GM04504 (cell line): Measurements from ENCODE around the gene HSPA1B.
"Not testable (repeated sequence)": the region's sequence is repeated elsewhere in the genome, so short reads cannot be mapped to it uniquely, and the experiment has no call there.

Source experiments
- DNase-seq: peaks from one replicate; pipeline ENCODE4 v3.0.0-alpha.2; 2012; ENCODE audit warnings: low read depth

HSPA1B gene

DNA sequence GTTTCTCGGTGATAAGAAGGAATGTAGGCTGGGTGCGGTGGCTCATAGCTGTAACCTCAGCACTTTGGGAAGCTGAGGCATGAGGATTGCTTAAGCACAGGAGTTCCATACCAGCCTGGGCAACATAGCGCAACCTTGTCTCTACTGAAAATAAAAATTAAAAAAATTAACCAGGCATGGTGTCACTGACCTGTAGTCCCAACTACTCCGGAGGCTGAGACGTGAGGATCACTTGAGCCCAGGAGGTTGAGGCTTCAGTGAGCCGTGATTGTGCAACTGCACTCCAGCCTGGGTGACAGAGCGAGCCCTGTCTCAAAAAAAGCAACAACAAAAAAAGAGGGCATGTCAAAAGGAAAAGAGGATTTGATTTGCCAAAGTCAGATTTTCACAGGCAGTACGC, 31.2 kb downstream of the HSPA1B start:
- DNase-seq, result no peak

DNA sequence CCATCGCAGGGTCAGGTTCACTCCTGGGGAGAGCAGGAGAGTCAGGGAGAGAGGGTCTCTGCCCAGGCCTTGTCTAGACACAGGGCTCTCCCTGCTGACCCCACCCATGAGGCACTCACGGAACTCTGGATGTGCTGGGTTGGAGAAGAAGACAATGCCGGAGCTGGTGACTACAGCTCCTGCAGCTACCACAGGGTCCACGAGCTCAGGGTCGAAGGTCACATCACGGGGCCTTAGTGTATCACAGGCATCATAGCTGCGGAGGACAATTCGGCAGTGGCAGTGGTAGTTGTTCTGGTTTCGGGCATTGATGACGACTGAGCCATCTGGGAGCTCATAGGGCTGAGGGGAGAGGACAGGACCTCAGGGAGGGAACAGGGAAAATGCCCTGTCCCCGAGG, 32.4 kb downstream of the HSPA1B start:
- no peak for DNase-seq

DNA sequence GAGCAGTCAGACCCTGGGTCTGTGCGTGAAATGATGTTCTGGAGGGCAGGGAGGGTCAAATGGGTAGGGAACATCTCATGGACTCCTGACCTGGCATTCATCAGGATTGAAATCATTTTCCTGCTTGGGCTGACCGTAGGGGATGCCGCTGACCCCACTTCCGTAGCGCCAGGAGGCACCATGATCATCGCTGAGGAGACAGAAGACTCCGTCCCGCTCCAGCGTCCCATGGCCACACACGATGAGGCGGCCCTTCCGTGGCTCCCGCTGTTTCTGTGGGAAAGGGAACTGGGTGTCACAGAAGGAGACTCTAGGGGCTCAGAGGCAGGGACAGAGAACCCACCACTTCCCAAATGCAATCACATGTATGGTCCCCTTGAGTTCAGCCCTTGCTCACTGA, 32.8 kb downstream of the HSPA1B start:
- no peak for DNase-seq

DNA sequence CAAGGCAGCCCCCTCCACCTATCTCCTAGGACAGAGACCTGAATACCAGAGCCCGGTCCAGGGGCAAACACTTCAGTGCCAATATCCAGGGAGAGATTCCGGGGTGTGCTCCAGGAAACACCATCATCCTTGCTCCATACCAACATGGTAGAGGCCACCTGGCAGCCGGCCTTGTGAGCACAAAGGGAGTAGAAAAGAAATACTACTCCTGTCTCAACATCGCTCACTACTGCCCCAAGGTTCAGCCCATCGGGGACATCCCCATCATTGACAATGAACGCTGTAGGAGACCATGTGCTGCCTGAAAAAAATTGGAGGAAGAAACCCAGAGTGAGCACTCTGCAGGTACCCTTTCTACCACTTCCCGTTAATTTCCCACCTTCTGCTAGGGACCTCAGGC, 33.6 kb downstream of the HSPA1B start:
- DNase-seq, result no peak

DNA sequence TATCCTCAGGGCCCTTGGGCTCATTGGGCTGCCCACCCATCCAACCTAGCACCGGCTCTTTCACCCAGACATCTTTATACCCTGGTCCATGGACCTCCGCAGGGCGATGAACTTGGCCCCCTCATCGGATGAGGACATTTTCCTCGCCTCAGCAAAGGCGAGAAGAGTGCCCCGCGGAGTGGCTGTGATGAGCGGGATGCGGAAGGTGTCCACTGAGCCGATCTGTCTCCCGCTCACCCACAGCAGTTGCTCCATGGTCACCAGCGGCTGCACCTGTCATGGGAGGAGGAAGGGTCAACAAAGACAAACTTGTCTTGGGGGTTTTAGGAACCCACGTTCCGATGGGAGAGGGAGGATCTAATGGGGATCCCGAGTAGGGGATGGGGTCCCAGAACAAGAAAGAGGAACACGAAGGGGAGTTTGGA, 34.4 kb downstream of the HSPA1B start:
- DNase-seq, result no peak

DNA sequence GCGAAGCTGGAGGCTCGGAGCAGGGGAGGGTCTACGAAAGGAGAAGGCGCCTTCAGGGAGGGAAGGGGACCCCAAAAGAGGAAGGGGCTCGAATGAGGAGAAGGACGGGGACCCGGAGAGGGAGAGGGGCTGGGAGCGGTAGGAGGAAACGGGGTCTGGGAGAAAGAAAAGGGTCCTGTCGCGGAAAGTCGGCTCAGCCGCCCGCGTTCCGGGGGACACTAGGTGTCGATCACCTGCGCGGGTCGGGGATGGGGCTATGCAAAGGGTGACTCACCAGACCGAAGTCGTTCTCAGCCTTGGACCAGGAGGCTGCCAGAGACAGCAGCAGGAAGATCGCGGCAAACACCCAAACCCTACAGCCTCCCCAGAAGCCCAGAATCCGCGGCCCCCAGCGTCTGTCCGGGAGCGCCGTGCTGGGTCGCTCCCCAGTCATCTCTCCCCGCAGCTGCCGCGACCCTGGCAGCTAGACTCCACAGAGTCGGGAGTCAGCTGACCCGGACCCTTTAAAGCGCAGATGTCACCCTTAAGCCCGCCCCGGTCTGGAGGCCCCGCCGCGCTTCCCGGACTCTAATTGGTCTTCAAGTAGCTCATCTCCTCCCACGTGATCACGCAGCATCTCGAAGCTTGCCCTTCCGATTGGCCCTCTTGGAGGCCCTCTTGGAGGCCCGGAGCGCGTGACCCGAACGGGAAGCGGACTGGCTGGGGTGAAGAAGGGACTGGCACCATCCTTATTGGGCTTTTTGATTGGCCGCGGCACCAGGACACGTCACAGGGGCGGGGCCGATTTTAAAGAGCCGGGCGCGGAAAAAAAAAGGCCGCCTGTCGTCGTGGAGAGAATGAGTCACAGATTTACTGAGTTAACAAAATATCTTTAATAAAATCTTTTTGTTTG, 35.1 kb downstream of the HSPA1B start, which contains the start of gene NEU1:
Gene NEU1 (minus strand): TSS at position 478 of the 892 bp plus-strand sequence. CDS start 45 bp downstream, at position 433.
- DNase-seq, result peak; percentile 100

DNA sequence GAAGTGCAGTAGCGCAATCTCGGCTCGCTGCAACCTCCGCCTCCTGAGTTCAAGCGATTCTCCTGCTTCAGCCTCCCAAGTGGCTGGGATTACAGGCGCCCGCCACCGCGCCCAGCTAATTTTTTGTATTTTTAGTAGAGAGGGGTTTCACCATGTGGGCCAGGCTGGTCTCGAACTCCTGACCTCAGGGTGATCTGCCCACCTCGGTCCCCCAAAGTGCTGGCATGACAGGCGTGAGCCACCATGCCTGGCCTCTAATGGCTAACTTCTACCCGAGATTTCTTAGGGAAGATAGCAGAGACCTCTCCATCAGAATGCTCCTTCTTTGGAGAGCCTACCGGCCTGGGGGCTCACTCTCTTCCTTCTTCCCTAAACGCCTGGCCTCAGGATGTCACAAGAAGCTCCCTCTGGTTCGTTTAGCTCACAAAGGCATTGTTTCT, 36.6 kb downstream of the HSPA1B start:
- not testable (repeated sequence) for DNase-seq

DNA sequence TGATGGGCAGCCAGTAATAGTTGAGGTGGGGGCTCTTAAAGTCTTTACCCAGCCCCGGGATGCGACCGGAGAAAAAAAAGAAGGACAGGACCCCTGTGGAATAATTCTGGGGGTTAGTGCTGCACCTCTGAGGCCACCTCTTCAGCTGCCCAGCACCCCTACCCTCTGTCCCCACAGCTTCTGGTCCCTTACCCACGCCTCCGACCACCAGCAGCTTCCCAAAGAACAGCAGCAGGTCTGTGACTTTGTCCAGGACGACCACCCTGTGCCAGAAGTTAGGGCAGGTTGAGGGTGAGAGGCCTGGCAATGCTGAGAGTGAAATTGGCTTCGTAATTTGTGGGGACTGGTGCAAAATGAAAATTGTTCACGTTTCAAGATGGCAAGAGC, 37.3 kb downstream of the HSPA1B start:
- DNase-seq, result no peak

DNA sequence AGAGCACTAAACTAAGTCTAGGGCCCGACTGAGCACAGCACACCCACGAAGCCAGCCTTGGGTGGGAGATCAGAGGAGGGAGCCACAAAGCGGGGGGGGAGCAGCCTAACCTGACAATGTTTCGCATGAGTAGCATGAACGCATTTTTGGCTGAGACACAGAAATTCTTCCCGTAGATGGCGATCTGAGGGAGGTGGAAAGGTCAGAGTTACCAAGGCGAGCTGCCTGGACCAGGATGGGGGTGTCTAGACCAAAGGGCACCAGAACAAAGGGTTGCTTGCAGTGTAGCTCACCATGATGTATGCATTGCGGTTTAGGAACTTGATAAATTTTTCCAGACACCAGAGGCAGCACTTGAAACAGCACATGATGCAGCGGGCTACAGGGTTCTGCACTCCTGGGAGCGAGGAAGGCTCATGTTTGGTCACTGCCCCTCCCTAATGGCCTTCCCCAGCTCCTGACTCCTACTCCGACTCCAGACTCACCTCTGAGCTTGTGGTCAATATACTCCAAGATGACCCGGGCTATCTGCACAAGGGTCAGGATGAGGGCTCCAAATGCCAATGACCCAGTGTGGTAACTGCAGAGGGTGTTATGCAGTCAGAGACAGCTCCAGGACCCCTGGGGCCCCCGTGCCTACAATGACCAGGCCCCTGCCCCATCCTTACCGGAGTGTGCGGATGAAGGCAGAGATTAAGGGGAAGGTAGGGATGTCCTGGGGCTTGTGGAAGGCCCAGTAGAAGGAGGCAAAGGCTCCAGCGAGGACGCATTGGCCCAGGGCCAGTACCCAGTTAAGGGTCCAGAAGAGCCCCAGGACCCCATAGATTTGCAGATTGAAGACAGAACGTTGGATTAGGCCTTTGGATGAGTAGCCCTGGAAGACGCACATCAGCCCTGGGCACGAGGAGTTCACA, 37.9 kb downstream of the HSPA1B start:
- no peak for DNase-seq

DNA sequence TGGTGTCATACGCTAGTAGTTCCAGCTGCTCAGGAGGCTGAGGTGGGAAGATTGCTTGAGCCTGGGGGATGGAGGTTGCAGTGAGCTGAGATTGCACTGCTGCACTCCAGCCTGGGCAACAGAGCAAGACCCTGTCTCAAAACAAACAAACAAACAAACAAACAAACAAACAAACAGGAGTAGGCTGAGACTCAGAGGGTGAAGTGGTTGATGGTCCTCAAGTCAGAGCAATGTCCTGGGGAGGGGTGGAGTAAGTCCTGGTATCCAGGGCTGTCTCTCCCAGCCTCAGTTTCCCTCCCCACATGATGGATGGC, 41.1 kb downstream of the HSPA1B start:
- DNase-seq, result not testable (repeated sequence)

DNA sequence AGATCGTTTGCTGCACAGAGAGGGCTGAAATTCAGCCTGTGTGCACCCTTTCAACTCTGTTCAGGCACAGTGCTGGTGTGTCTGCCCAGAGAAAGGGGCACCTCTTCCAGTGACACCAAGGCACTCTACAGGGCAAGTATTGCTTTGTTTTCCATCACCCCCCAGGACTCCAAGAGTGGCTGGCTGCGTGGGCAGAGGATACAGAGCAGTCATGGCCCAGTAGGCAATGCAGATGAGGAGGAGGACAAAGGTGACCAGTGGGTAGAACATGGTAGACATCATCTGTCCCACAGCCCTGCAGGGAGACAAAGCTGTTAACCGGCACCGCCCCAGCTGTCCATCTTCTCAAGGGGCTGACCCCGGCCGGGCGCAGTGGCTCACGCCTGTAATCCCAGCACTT, 41.8 kb downstream of the HSPA1B start:
- DNase-seq, result no peak

DNA sequence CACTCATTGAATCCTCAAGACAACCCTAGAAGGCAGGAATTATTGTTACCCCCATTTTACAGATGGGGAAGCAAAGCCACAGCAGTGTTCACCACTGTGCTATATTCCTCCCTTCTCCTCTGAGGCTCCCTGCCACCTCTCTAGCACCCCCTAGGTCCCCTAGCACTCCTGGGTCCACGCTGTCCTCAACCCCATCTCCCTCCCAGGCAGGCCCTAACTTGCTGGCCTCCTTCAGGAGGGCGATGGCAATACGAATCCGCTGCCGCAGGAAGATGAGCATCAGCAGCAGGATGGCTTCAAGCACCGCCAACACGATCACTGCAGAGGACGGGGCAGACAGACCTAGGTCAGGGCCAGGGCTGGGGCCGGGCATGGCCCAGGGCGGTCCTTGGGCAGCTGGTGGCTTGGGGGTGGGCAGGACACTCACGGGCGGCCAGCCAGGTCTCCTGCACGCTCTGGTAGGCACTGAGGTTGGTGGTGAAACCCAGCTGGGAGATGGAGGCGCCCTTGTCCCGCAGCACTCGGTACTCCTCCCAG, 42.9 kb downstream of the HSPA1B start:
- DNase-seq, result no peak

DNA sequence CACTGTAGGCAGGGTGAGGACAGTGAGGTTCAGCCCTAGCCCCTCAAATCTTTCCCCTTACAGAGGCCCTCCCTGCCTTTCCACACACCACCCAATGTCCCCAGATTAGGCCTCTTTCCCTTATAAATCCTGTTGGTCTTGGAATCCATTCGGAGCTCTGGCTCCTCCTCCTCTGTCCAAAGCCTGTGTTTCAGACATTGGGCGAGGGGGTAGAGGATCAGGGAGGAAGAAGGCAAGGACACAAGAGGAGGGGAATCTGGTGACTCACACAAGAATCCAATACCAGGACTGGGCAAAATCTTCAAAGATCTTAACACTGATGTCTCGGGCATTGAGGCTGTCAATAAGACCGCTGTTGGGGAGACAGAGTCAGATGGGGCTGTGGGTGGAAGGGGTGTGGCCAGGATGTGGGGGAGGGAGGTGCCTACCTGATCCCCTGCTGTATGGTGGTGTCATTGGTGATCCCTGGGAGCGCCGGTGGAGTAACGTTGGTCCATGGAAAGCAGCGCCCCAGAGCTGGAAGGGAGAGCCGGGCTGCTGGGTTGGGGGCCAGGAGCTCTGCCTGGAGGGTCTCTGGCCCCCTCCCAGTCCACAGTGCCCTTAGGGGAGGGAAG, 43.6 kb downstream of the HSPA1B start:
- no peak for DNase-seq

DNA sequence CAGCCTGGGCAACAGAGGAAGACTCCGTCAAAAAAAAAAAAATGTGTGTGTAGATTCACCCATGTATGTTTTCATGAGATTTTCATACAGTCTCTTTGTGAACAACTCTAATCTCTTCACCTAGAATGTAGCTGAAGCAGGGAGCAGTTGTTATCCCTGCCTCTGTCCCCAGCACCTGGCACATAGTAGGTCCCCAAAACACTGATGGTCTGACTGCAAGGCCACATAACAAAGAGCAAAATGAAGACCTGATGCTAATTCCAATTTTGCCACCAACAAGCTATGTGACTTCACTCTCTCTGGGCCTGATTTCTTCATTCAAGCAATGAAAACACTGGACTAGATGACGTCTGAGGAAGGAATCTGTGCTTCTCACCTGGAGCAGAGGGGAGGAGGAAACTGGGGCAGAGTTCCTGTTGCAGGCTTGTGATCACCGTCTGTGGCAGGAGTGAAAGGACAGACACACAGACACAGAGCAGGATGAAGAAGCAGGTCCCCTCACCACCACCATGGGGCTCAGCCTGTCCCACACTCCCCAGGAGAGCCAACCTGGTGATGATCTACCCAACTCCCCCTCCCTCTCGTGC, 46.6 kb downstream of the HSPA1B start:
- DNase-seq, result no peak

DNA sequence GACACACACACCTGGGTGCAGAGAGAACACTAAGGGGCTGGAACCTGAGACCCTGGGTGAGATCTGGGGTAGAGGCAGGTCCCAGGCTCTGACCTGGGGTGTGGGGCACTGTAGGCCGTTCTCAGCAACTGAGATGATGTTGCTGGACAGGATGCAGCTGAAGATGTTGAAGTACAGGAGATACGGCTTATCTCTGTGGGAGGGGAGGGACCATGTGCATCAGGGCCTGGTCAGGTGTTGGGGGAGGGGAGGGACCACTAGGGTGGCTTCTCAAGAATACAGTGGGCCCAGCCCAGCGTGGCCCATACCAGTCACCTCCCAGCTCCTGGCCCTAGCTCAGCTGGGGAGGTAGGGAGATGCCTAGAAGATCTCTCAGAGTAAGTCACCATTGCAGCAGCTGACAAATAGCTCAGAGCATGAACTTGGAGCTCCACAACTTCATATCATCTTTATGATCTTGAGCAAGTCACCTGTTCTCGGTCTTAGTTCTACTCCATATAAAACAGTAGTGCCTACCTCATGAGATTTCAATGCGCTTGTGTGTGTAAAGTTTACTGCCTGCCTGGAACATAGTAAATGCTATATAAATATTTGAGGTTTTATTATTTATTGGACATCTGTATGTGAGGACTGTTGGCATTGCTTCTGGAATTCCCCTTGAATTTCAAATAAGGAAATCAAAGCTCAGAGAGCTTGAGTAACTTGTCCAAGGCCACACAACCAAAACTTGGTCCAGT, 47.5 kb downstream of the HSPA1B start:
- no peak for DNase-seq

DNA sequence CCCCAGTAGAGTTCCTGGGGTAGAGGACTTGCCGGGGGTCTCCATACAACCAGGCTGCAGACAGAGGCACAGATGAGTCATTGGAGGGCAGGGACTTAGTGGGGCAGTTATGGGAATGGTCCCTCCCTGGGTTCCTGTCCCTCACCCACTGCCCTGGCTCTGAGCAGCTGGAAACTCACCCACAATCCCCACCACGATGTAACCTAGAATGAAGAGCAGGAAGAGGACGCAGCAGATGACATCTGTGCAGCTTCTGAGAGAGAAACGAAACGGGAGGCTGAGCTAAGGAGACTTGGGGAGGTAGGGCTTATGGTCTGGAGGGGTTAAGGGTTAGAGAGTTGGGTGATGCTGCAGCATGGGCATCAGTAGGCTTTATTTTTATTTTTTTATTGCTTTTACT, 48.3 kb downstream of the HSPA1B start:
- DNase-seq, result no peak

DNA sequence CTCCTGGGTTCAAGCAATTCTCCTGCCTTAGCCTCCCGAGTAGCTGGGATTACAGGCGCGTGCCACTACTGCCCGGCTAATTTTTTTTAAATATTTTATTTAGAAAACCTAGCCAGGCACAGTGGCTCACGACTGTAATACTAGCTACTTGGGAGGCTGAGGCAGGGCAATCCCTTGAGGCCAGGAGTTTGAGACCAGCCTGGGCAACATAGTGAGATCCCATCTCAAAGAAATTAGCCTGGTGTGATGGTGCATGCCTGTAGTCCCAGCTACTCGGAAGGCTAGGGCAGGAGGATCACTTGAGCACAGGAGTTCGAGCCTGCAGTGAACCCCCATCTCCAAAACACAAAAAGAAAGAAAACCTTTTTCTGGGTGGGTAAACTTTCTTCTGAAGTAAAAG, 48.8 kb downstream of the HSPA1B start:
- DNase-seq, result no peak

DNA sequence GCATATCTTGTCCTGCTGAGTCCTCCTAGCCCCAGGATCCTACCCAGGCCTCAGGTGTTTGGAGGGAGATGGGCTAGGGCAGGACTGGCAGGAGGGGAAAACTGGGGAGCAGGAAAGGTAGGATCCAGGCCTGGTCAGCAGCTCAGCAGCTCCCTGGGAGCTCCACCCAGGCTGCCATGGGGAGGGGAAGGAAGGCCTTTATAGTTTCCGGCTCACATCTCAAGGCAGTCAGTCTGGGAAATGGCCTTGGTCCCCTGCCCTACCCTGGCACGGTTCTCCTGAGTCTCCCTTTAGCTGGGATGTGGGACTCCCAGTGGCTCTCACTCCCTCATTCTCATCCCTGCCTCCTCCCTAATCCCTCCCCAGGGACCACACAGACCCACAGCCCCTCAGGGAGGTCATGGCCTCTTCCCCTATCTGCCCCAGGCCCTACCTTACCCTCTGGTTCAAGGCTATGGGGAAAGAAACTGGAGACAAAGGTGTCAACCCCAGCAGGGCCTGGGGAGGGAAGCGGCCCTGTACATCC, 49.6 kb downstream of the HSPA1B start:
- DNase-seq, result no peak

DNA sequence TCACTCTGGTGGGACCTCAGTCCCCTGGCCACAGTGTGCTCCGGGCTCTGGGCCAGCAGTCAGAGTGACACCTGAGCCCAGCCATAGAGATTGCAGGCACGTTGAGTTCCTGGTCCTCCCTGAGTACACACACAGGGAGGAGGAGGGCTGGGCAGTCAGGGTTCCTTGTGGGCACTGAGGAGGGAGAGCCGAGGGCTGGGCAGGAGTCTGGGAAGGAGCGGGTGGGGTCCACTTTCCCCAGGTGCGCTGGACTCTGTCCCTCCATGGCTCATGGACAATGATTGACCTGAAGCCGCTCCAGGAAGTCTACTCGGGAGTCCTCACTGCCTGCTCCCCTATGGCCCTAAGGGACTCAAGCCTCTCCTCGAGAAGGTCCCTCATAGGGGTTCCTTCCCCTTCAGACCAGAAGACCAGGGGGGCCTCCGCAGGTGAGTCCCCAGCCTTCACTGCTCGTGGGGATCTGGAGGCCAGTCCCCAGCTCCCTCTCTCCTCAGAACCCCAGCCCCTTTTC, 50.2 kb downstream of the HSPA1B start:
- DNase-seq, result no peak

DNA sequence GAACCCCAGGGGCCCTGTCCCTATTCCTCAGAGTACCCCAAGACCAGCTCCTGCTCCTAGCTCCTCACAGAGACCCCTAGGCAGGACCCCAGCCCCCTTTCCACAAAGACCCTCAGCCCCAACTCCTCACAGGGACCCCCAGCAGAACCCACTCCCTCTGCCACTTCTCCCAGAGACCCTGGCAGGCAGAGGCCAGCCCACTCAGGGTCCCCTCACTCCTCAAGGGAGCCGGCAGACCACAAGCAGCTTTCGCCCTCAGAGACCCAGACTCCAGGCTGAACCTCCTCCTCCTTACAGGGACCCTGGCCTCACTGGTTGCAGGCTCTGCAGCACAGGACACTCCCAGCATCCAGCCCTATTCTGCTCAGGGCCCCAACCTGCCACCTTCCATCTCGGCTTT, 50.7 kb downstream of the HSPA1B start:
- DNase-seq, result no peak

DNA sequence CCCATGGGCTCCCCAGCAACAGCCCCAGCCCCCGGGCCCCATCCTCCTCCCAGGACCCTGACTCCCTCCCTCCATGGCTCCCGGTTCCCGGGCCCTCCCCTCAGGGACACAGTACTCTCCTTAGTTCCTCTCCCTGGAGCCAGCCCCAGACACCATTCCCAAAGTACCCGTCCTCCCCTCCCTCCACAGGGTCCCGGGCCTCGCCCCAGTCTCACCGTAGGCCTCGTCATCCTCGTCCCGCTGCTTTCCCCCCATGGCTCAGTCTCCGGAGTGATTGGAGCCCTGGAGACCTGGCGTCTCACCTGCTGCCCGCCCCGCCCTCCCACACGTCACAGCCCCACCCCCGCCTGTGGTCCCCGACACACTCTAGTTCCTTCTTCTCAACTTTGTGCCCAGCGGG, 51.2 kb downstream of the HSPA1B start, which contains the start of gene SLC44A4:
Gene SLC44A4 (minus strand): TSS at position 272 of the 400 bp plus-strand sequence. CDS start 17 bp downstream, at position 255.
- no peak for DNase-seq
